ENCODE measurements around the gene NPPA. TPM values are rescaled to one million over a fixed set of nuclear protein-coding genes. Genes with fewer than 3 reads are reported as not detected.

NPPA gene
- polyA plus RNA-seq, 1 of the 3 experiments (the other 2 are of a cell fraction): not detected

- TF ChIP-seq TEAD4 (IDR thresholded peaks at IDR 0.05; ENCODE audit: borderline replicate concordance, insufficient read depth): no peak
- no peak for TF ChIP-seq FOXJ3 (CRISPR knock-in tag; IDR thresholded peaks at IDR 0.05)
- no peak for TF ChIP-seq RFX5 (IDR thresholded peaks at IDR 0.05; ENCODE audit: low read length)
- TF ChIP-seq SMC3 (IDR thresholded peaks at IDR 0.05; ENCODE audit: low read depth, low read length): no peak
- TF ChIP-seq EP300 (IDR thresholded peaks at IDR 0.05; ENCODE audit: borderline replicate concordance in 1 of 2, low read depth in 1 of 2, low read length in 1 of 2): no peak
Observed at GRCh38 chr1:11875094-11875493, 27.5 kb upstream of the NPPA start (continued).

DNA sequence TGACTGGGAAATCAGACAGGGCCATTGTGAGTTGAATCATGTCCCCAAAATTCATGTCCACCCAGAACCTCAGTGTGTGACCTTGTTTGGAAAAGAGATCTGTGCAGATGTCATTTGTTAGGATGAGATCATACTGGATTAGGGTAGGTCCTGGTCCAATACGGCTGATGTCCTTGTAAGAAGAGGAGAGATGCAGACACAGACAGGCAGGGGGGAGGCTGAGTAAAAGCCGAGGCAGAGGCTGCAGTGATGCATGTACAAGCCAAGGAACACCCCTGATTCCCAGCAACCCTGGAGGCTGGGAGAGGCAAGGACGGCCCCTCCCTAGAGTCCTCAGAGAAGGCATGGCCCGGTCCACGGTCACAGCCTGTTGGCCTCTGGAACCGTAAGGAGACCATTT is 27.0 kb upstream of the NPPA start:
- 0 out of 2 replicates have a peak, but pooled peaks cover 12% of the 10 kb centered on the region for H3K27me3 ChIP-seq (ENCODE audit: insufficient read depth)
- H3K9me3 ChIP-seq: no peaks in the 10 kb centered on the region
- peaks cover 0 to 37% of the 10 kb centered on the region in 2 experiments; a peak in 1 of 4 replicates for H3K4me1 ChIP-seq (ENCODE audit: control insufficient read depth in 1 of 2, insufficient read depth in 2 of 2, low read depth in 1 of 2, low read length in 1 of 2)
- H3K4me3 ChIP-seq (ENCODE audit: low read depth in 2 of 2, low read length in 1 of 2): no peak overlapping the region
- ChIA-PET CTCF (interaction anchor here (7.0 kb wide), 1 partner anchor 34 kb away, joined by 42 read pairs; no protein-coding TSS in a partner anchor), POLR2A (no interaction called here)
- DNase-seq: no peak
- H3K9ac ChIP-seq: no peak overlapping the region
- no peaks in the 10 kb centered on the region for H3K9me2 ChIP-seq
- no peaks in the 10 kb centered on the region for H4K20me1 ChIP-seq (ENCODE audit: insufficient read depth)
- no peak overlapping the region for H2AFZ ChIP-seq (ENCODE audit: low read depth)
- no peak overlapping the region for H3K4me2 ChIP-seq
- H3K27ac ChIP-seq (ENCODE audit: low read depth in 2 of 2, low read length in 1 of 2): no peak overlapping the region; a peak in 1 of 4 replicates
- TF ChIP-seq ELF1 (IDR thresholded peaks at IDR 0.05) (no peak), TEAD4 (IDR thresholded peaks at IDR 0.05; ENCODE audit: borderline replicate concordance, insufficient read depth) (no peak), RAD21 (IDR thresholded peaks at IDR 0.05; ENCODE audit: low read length) (no peak), EP300 (IDR thresholded peaks at IDR 0.05; ENCODE audit: borderline replicate concordance in 1 of 2, low read depth in 1 of 2, low read length in 1 of 2) (no peak), NRF1 (IDR thresholded peaks at IDR 0.05; ENCODE audit: low read depth, low read length) (no peak), NFIC (IDR thresholded peaks at IDR 0.05; ENCODE audit: borderline replicate concordance) (no peak), RXRA (IDR thresholded peaks at IDR 0.05; ENCODE audit: borderline replicate concordance, low read depth) (no peak)
- TF ChIP-seq, protein P1, sequence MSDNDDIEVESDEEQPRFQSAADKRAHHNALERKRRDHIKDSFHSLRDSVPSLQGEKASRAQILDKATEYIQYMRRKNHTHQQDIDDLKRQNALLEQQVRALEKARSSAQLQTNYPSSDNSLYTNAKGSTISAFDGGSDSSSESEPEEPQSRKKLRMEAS (IDR thresholded peaks at IDR 0.05; ENCODE audit: low read depth): no peak
- TF ChIP-seq, protein P2, sequence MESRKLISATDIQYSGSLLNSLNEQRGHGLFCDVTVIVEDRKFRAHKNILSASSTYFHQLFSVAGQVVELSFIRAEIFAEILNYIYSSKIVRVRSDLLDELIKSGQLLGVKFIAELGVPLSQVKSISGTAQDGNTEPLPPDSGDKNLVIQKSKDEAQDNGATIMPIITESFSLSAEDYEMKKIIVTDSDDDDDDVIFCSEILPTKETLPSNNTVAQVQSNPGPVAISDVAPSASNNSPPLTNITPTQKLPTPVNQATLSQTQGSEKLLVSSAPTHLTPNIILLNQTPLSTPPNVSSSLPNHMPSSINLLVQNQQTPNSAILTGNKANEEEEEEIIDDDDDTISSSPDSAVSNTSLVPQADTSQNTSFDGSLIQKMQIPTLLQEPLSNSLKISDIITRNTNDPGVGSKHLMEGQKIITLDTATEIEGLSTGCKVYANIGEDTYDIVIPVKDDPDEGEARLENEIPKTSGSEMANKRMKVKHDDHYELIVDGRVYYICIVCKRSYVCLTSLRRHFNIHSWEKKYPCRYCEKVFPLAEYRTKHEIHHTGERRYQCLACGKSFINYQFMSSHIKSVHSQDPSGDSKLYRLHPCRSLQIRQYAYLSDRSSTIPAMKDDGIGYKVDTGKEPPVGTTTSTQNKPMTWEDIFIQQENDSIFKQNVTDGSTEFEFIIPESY (IDR thresholded peaks at IDR 0.05; ENCODE audit: borderline replicate concordance, low read depth): no peak
- H3F3A ChIP-seq (replicated peaks; ENCODE audit: insufficient read depth): no peaks in the 10 kb centered on the region
- no peaks in the 10 kb centered on the region for H3K36me3 ChIP-seq (replicated peaks in 1 of 2; ENCODE audit: control insufficient read depth in 1 of 2, insufficient read depth in 2 of 2, low read length in 1 of 2)
- WGBS (ENCODE audit: low lambda C conversion rate): 61% methylated on average over 6 of the region's 6 CpGs
- no peaks in the 10 kb centered on the region for H3K79me2 ChIP-seq (ENCODE audit: insufficient read depth)

DNA sequence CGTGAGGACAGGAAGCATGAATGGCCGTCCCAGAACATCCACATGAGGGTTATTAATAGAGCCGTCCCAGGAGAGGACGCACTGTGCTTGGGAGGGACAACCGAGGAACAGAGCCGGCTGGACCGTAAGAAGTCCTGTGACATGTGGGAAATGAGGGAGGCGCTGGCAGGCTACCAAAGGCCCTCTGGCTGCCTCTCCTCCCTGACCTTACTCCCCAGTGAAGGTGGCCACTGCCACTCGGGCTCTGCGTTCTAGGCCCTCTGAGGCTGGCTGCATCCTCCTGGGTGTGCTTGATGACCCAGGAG is 26.6 kb upstream of the NPPA start:
- H3K9me3 ChIP-seq: no peaks in the 10 kb centered on the region
- H3K27me3 ChIP-seq (ENCODE audit: insufficient read depth): 0 out of 2 replicates have a peak, but pooled peaks cover 12% of the 10 kb centered on the region
- H2AFZ ChIP-seq (ENCODE audit: low read depth): no peak overlapping the region
- H3K9ac ChIP-seq: no peak overlapping the region
- H3K79me2 ChIP-seq (ENCODE audit: insufficient read depth): no peaks in the 10 kb centered on the region
- H3K4me1 ChIP-seq (ENCODE audit: control insufficient read depth in 1 of 2, insufficient read depth in 2 of 2, low read depth in 1 of 2, low read length in 1 of 2): peaks cover 0 to 33% of the 10 kb centered on the region in 2 experiments; a peak in 1 of 4 replicates
- H3K36me3 ChIP-seq (replicated peaks in 1 of 2; ENCODE audit: control insufficient read depth in 1 of 2, insufficient read depth in 2 of 2, low read length in 1 of 2): no peaks in the 10 kb centered on the region
- no peak for DNase-seq
- no peaks in the 10 kb centered on the region for H3F3A ChIP-seq (replicated peaks; ENCODE audit: insufficient read depth)
- no peak overlapping the region; a peak in 1 of 4 replicates for H3K27ac ChIP-seq (ENCODE audit: low read depth in 2 of 2, low read length in 1 of 2)
- no peaks in the 10 kb centered on the region for H4K20me1 ChIP-seq (ENCODE audit: insufficient read depth)
- ChIA-PET POLR2A (no interaction called here), CTCF (interaction anchor here (1.1 to 7.0 kb wide), 2 partner anchors 34 to 106 kb away, joined by 3 to 42 read pairs; partner anchors contain the start of gene MFN2)
- no peak overlapping the region for H3K4me3 ChIP-seq (ENCODE audit: low read depth in 2 of 2, low read length in 1 of 2)
- TF ChIP-seq MXI1 (IDR thresholded peaks at IDR 0.05; ENCODE audit: low read depth, low read length) (no peak), RAD21 (IDR thresholded peaks at IDR 0.05; ENCODE audit: low read length) (no peak), TCF12 (IDR thresholded peaks at IDR 0.05) (no peak), EP300 (IDR thresholded peaks at IDR 0.05; ENCODE audit: borderline replicate concordance in 1 of 2, low read depth in 1 of 2, low read length in 1 of 2) (no peak), GATA2 (CRISPR knock-in tag; IDR thresholded peaks at IDR 0.05) (no peak), YY1 (IDR thresholded peaks at IDR 0.05; ENCODE audit: low read depth) (no peak), FOSL2 (IDR thresholded peaks at IDR 0.05; ENCODE audit: borderline replicate concordance, low read depth) (no peak), SMC3 (IDR thresholded peaks at IDR 0.05; ENCODE audit: low read depth, low read length) (no peak), NFIC (IDR thresholded peaks at IDR 0.05; ENCODE audit: borderline replicate concordance) (no peak), PBX3 (IDR thresholded peaks at IDR 0.05) (no peak), ELF1 (IDR thresholded peaks at IDR 0.05) (no peak)
- H3K9me2 ChIP-seq: no peaks in the 10 kb centered on the region
- 74% methylated on average over 9 of the region's 10 CpGs for WGBS (ENCODE audit: low lambda C conversion rate)
- no peak overlapping the region for H3K4me2 ChIP-seq

All from SK-N-SH (cell line).